Stimulated activated effector memory CD8-positive, alpha-beta T cell treated with anti-CD3 and anti-CD28 coated beads, Interleukin-12 subunit alpha, Interleukin-12 subunit beta, amount 100 ng/mL, for 72 hours (primary cell): ENCODE results near the gene PTPRB.

ENCODE experiments used
- ATAC-seq: fragments of 150-1000 bp; cut with Tn5 transposase; 2 replicates; pipeline ENCODE4 v1.10.0; 2021
- DNase-seq, 2 donors: peaks; one replicate each; pipeline ENCODE4 v3.0.0; 2021 to 2022; ENCODE audit warnings: low spot score in 2 of 2
- H3K27ac Mint-ChIP-seq: one replicate; pipeline ENCODE4 v1.8.0; 2022; ENCODE audit warnings: mild to moderate bottlenecking, mixed read lengths
- H3K36me3 Mint-ChIP-seq: one replicate; pipeline ENCODE4 v1.8.0; 2022; ENCODE audit warnings: mild to moderate bottlenecking, mixed read lengths
- H3K4me1 Mint-ChIP-seq: one replicate; pipeline ENCODE4 v1.8.0; 2022; ENCODE audit warnings: mixed read lengths
- H3K4me3 Mint-ChIP-seq: one replicate; pipeline ENCODE4 v1.8.0; 2022; ENCODE audit warnings: mild to moderate bottlenecking, mixed read lengths
- H3K9me3 Mint-ChIP-seq: one replicate; pipeline ENCODE4 v1.8.0; 2022; ENCODE audit warnings: mixed read lengths

The PTPRB gene

DNA sequence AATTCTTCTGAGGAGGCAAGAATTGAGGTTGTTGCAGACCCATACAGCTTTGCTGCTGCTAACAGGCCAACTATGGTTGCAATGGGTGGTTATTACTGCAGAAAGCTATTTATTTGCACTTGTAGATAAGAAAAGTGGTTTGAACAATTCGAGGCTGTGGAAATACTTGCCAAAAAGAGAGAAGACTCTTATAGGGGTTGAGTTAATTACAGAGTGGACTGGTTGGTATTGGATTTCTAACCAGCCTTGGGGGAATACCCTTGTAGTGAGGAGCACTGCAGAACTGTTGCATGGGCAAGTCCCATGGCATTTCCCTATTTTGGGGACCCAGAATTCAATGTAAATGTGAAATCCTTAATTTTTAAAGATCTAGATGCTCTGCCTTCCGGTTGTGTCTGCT lies 150.6 kb downstream of the PTPRB start:
- Mint-ChIP-seq H3K4me1 (no peaks in the 10 kb centered on the region), H3K36me3 (no peaks in the 10 kb centered on the region), H3K9me3 (no peaks in the 10 kb centered on the region), H3K4me3 (no peak overlapping the region), H3K27ac (no peak overlapping the region)
- DNase-seq, result no peak
- ATAC-seq, result no peak

- ATAC-seq (no peak), DNase-seq (no peak)
- Mint-ChIP-seq H3K27ac (no peak overlapping the region), H3K9me3 (no peaks in the 10 kb centered on the region), H3K36me3 (no peaks in the 10 kb centered on the region), H3K4me1 (no peaks in the 10 kb centered on the region), H3K4me3 (no peak overlapping the region)
Observed at GRCh38 chr12:70485704-70486103, 151.5 kb downstream of the PTPRB start.

GRCh38 chr12:70484464-70484863 lies 152.8 kb downstream of the PTPRB start:
- Mint-ChIP-seq H3K27ac (no peak overlapping the region), H3K36me3 (no peaks in the 10 kb centered on the region), H3K4me1 (no peaks in the 10 kb centered on the region), H3K9me3 (no peaks in the 10 kb centered on the region), H3K4me3 (no peak overlapping the region)
- ATAC-seq (no peak), DNase-seq (no peak)

GRCh38 chr12:70482764-70483163 lies 154.5 kb downstream of the PTPRB start:
- no peaks in the 10 kb centered on the region for H3K9me3 Mint-ChIP-seq
- DNase-seq (no peak), ATAC-seq (no peak)
- no peak overlapping the region for H3K27ac Mint-ChIP-seq
- no peaks in the 10 kb centered on the region for H3K4me1 Mint-ChIP-seq
- H3K4me3 Mint-ChIP-seq, result no peak overlapping the region
- H3K36me3 Mint-ChIP-seq, result no peaks in the 10 kb centered on the region

- peaks cover 3% of the 10 kb centered on the region for H3K9me3 Mint-ChIP-seq
- no peak overlapping the region for H3K4me3 Mint-ChIP-seq
- no peak overlapping the region for H3K27ac Mint-ChIP-seq
- ATAC-seq (no peak), DNase-seq (no peak)
- H3K36me3 Mint-ChIP-seq, result no peaks in the 10 kb centered on the region
- H3K4me1 Mint-ChIP-seq, result no peaks in the 10 kb centered on the region
Observed at GRCh38 chr12:70469221-70469820, 167.9 kb downstream of the PTPRB start.

DNA sequence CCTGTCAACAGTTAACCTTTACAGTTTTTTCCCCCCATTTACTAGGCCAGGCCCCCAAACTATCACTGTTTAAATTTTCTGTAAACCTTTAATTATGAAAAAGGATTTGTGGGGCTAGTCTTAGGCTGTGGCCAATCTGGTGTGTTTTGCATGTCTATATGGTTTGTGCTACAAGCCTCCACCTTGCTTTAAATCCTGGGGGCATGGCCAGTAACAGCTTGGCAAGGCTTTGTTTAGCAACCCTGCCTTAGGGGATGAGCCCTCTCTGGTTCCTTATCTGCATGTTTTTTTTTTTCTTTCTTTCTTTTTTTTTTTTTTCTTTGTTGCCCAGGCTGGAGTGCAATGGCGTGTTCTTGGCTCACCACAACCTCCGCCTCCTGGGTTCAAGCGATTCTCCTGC lies 168.5 kb downstream of the PTPRB start:
- Mint-ChIP-seq H3K27ac (no peak overlapping the region), H3K4me3 (no peak overlapping the region), H3K4me1 (no peaks in the 10 kb centered on the region), H3K36me3 (no peaks in the 10 kb centered on the region), H3K9me3 (peaks cover 6% of the 10 kb centered on the region)
- DNase-seq, result no peak
- ATAC-seq, result no peak

- no peaks in the 10 kb centered on the region for H3K36me3 Mint-ChIP-seq
- DNase-seq (no peak), ATAC-seq (no peak)
- no peaks in the 10 kb centered on the region for H3K4me1 Mint-ChIP-seq
- peaks cover 6% of the 10 kb centered on the region for H3K9me3 Mint-ChIP-seq
- no peak overlapping the region for H3K4me3 Mint-ChIP-seq
- no peak overlapping the region for H3K27ac Mint-ChIP-seq
Observed at GRCh38 chr12:70467918-70468733, 169.1 kb downstream of the PTPRB start.

DNA sequence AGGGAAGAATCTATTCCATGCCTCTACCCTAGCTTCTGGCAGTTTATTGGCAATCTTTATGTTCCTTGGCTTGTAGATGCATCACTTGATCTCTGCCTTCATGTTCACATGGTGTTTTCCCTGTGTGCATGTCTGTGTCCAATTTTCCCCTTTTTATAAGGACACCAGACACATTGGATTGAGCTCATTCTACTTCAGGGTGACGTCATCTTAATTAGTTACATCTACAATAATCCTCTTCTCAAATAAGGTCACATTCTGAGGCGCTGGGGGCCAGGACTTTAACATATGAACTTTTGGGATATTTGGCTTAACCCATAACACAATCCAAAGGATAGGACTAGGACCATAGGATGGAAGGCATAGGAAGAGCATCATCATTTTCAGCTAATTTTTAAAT lies 169.8 kb downstream of the PTPRB start:
- Mint-ChIP-seq H3K27ac (no peak overlapping the region), H3K4me1 (no peaks in the 10 kb centered on the region), H3K4me3 (no peak overlapping the region), H3K9me3 (peaks cover 6% of the 10 kb centered on the region), H3K36me3 (no peaks in the 10 kb centered on the region)
- ATAC-seq (no peak), DNase-seq (no peak)

DNA sequence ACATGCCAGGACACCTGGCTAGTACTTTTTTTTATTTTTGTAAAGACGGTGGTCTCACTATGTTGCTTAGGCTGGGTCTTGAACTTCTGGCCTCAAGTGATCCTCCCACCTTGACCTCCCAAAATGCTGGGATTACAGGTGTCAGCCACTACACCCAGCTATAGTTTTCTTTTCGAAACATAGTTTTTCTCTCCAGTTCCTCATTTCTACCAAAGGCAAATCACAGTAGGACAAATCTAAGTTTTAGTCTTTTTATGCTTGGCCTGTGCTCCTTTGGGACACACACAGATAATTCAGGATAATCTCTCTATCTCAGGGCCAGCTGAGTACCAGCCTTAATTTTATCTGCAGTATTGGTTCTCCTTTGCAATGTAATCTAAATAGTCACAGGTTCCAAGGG lies 170.5 kb downstream of the PTPRB start:
- DNase-seq (no peak), ATAC-seq (no peak)
- no peak overlapping the region for H3K27ac Mint-ChIP-seq
- H3K36me3 Mint-ChIP-seq, result no peaks in the 10 kb centered on the region
- H3K4me1 Mint-ChIP-seq, result no peaks in the 10 kb centered on the region
- no peak overlapping the region for H3K4me3 Mint-ChIP-seq
- H3K9me3 Mint-ChIP-seq, result peaks cover 6% of the 10 kb centered on the region
